OCI-LY1 (cell line): ENCODE data around the gene DPYSL3.

Source experiments
- CTCF ChIP-seq: fragments of 200-600 bp; sonication (generic), shearing (Covaris generic); IDR thresholded peaks from 2 replicates; pipeline ENCODE4 v1.5.1; 2017; ENCODE audit warnings: mild to moderate bottlenecking, antibody characterized with exemption, low read length, moderate library complexity, mixed read lengths
- EZH2 ChIP-seq: fragments of 200-600 bp; sonication (generic), shearing (Covaris generic); IDR thresholded peaks from 2 replicates; pipeline ENCODE4 v1.8.0; 2017; ENCODE audit warnings: borderline replicate concordance, mixed run types, mild to moderate bottlenecking, antibody characterized with exemption, low read length, moderate library complexity, mixed read lengths

- TF ChIP-seq CTCF, result no peak
- TF ChIP-seq EZH2, result no peak
These were observed 72.7 kb downstream of the DPYSL3 start for GRCh38 chr5:147437161-147437596.
